ENCODE data around the gene TNIK. TPM values are rescaled to one million over a fixed set of nuclear protein-coding genes. Genes with fewer than 3 reads are reported as not detected.

TNIK gene
- polyA plus RNA-seq, 1 donor from 2014 or later, result 19.3 TPM

GRCh38 chr3:171127611-171128010 lies 332.6 kb downstream of the TNIK start:
- Histone ChIP-seq H3F3A (ENCODE audit: insufficient read depth, low read length, poor library complexity, severe bottlenecking) (no peaks in the 10 kb centered on the region), H2AFZ (ENCODE audit: low read depth, low read length) (no peak overlapping the region), H3K4me3 (ENCODE audit: low read length) (no peak overlapping the region), H3K27me3 (ENCODE audit: insufficient read depth, low read depth, low read length) (no peaks in the 10 kb centered on the region), H3K9ac (ENCODE audit: low read length) (no peak overlapping the region), H3K4me2 (ENCODE audit: low read length) (no peak overlapping the region), H4K20me1 (ENCODE audit: insufficient read depth) (no peaks in the 10 kb centered on the region), H3K9me3 (ENCODE audit: low read length) (no peaks in the 10 kb centered on the region), H3K27ac (ENCODE audit: low read length) (no peak overlapping the region), H3K79me2 (replicated peaks; ENCODE audit: insufficient read depth, low read length) (no peaks in the 10 kb centered on the region), H3K36me3 (ENCODE audit: insufficient read depth, low read length) (peaks cover 5% of the 10 kb centered on the region), H3K9me2 (ENCODE audit: insufficient read depth, low read length) (no peaks in the 10 kb centered on the region)
- TF ChIP-seq RAD21 (conservative IDR thresholded peaks at IDR 0.05), result no peak
- TF ChIP-seq SMC3 (conservative IDR thresholded peaks at IDR 0.05; ENCODE audit: poor library complexity), result no peak
- TF ChIP-seq MXI1 (conservative IDR thresholded peaks at IDR 0.05; ENCODE audit: poor library complexity, severe bottlenecking), result no peak
- no peak for TF ChIP-seq CTCF (IDR thresholded peaks at IDR 0.05; ENCODE audit: poor library complexity, severe bottlenecking)
- TF ChIP-seq TAF1 (IDR thresholded peaks at IDR 0.05; ENCODE audit: low read depth), result no peak
- no peak for TF ChIP-seq EZH2 (IDR thresholded peaks at IDR 0.05; ENCODE audit: borderline replicate concordance, insufficient read depth, low read length, poor library complexity, severe bottlenecking)
- TF ChIP-seq, protein P1, sequence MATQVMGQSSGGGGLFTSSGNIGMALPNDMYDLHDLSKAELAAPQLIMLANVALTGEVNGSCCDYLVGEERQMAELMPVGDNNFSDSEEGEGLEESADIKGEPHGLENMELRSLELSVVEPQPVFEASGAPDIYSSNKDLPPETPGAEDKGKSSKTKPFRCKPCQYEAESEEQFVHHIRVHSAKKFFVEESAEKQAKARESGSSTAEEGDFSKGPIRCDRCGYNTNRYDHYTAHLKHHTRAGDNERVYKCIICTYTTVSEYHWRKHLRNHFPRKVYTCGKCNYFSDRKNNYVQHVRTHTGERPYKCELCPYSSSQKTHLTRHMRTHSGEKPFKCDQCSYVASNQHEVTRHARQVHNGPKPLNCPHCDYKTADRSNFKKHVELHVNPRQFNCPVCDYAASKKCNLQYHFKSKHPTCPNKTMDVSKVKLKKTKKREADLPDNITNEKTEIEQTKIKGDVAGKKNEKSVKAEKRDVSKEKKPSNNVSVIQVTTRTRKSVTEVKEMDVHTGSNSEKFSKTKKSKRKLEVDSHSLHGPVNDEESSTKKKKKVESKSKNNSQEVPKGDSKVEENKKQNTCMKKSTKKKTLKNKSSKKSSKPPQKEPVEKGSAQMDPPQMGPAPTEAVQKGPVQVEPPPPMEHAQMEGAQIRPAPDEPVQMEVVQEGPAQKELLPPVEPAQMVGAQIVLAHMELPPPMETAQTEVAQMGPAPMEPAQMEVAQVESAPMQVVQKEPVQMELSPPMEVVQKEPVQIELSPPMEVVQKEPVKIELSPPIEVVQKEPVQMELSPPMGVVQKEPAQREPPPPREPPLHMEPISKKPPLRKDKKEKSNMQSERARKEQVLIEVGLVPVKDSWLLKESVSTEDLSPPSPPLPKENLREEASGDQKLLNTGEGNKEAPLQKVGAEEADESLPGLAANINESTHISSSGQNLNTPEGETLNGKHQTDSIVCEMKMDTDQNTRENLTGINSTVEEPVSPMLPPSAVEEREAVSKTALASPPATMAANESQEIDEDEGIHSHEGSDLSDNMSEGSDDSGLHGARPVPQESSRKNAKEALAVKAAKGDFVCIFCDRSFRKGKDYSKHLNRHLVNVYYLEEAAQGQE (IDR thresholded peaks at IDR 0.05; ENCODE audit: borderline replicate concordance), result no peak
- no peak for TF ChIP-seq EP300 (conservative IDR thresholded peaks at IDR 0.05; ENCODE audit: poor library complexity, severe bottlenecking)
- no peak for TF ChIP-seq POLR2AphosphoS5 (IDR thresholded peaks at IDR 0.05)

DNA sequence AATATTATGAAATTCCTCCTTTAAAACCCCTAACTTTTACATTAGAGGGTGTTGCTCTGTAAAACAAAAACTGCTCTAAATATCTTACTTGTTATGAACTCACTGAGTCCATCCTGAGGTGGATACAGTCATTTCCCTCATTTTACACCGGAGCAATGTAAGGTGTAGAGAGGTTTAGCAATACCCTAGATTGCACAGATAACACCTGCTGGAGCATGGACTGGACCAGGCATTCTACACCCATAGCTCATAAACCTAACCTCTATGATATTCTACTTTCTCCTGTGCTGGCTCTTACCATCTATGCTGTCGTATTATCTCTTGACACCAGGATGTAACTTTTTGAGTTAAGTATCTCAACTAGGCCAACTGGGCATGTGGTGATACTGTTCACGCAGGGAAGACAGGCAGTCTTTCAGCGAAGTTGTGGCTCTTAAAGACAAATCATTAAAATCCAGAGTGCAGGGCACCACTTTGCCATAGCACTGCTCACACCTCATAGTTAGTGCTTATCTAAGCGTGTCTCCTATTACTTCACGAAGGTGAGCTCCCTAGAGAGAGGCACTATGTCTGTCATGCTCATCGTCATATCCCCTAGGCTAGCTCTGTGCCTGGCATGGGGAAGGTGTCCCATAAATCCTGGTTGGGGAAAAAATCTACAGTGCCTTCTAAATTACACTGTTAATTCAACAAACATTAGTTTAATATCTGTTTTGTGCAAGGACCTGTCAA lies 333.6 kb downstream of the TNIK start:
- Histone ChIP-seq H3K4me2 (ENCODE audit: low read length) (no peak overlapping the region), H3K9ac (ENCODE audit: low read length) (no peak overlapping the region), H3K79me2 (replicated peaks; ENCODE audit: insufficient read depth, low read length) (no peaks in the 10 kb centered on the region), H3K36me3 (ENCODE audit: insufficient read depth, low read length) (peaks cover 5% of the 10 kb centered on the region), H3K4me3 (ENCODE audit: low read length) (no peak overlapping the region), H3K9me3 (ENCODE audit: low read length) (no peaks in the 10 kb centered on the region), H2AFZ (ENCODE audit: low read depth, low read length) (no peak overlapping the region), H3K9me2 (ENCODE audit: insufficient read depth, low read length) (no peaks in the 10 kb centered on the region), H4K20me1 (ENCODE audit: insufficient read depth) (no peaks in the 10 kb centered on the region), H3K27ac (ENCODE audit: low read length) (no peak overlapping the region), H3K27me3 (ENCODE audit: insufficient read depth, low read depth, low read length) (no peaks in the 10 kb centered on the region), H3F3A (ENCODE audit: insufficient read depth, low read length, poor library complexity, severe bottlenecking) (no peaks in the 10 kb centered on the region)
- no peak for TF ChIP-seq TAF1 (IDR thresholded peaks at IDR 0.05; ENCODE audit: low read depth)
- no peak for TF ChIP-seq EZH2 (IDR thresholded peaks at IDR 0.05; ENCODE audit: borderline replicate concordance, insufficient read depth, low read length, poor library complexity, severe bottlenecking)
- no peak for TF ChIP-seq POLR2AphosphoS5 (IDR thresholded peaks at IDR 0.05)
- TF ChIP-seq CTCF (IDR thresholded peaks at IDR 0.05; ENCODE audit: poor library complexity, severe bottlenecking), result no peak
- no peak for TF ChIP-seq SMC3 (conservative IDR thresholded peaks at IDR 0.05; ENCODE audit: poor library complexity)
